ENCODE data around the gene CIB4.

GRCh38 chr2:26627350-26628105 is 13.6 kb downstream of the CIB4 start:
- TF ChIP-seq POLR2AphosphoS5 (IDR thresholded peaks at IDR 0.05) = no peak
- no peak for TF ChIP-seq CTCF (IDR thresholded peaks at IDR 0.05)
